Measurements from ENCODE around the gene PURA. TPM values are rescaled to one million over a fixed set of nuclear protein-coding genes. Genes with fewer than 3 reads are reported as not detected.

PURA gene
- total and polyA plus RNA-seq, 2 of the 4 experiments (the other 2 are of a cell fraction), result 3.8 to 5.6 TPM

GRCh38 chr5:140109759-140110645 lies 3.9 kb upstream of the PURA start (continued):
- TF ChIP-seq MAZ (IDR thresholded peaks at IDR 0.05; ENCODE audit: borderline replicate concordance, low read depth, low read length), result no peak
- TF ChIP-seq RFX5 (IDR thresholded peaks at IDR 0.05; ENCODE audit: low read depth, low read length), result no peak
- TF ChIP-seq NFE2L2 (IDR thresholded peaks at IDR 0.05; ENCODE audit: low read depth, low read length), result no peak
- no peak for TF ChIP-seq FOS (IDR thresholded peaks at IDR 0.05; ENCODE audit: low read depth, low read length)
- no peak for TF ChIP-seq POLR2A (IDR thresholded peaks at IDR 0.05; ENCODE audit: low read depth, low read length)

GRCh38 chr5:140110646-140110957 lies 3.3 kb upstream of the PURA start:
- H2AK9ac ChIP-seq (replicated peaks; ENCODE audit: low read depth, low read length, poor library complexity), result no peak overlapping the region
- DNase-seq (no peak), ATAC-seq (ENCODE audit: low read depth) (no peak)
- peaks cover 6% of the 10 kb centered on the region; the same call in 1 of the 2 replicates for H3K9me1 ChIP-seq (ENCODE audit: insufficient read depth, low read length)
- ChIA-PET CTCF (no interaction called here), POLR2A (ENCODE audit: unreplicated experiment) (no interaction called here)
- H3K27ac ChIP-seq (ENCODE audit: insufficient read depth, low read length), result no peak overlapping the region
- no CpG with 5 or more reads among the region's 1 CpG for WGBS, 2 experiments (ENCODE audit: extremely low coverage in 2 of 2, insufficient read length in 1 of 2)
- no peak overlapping the region for H2BK15ac ChIP-seq (ENCODE audit: low read depth, low read length)
- H4K5ac ChIP-seq (ENCODE audit: low read depth, low read length), result no peak overlapping the region
- H3K9me3 ChIP-seq (ENCODE audit: control insufficient read depth, insufficient read depth, low read length), result no peaks in the 10 kb centered on the region
- no peaks in the 10 kb centered on the region for H3K27me3 ChIP-seq (ENCODE audit: control insufficient read depth, insufficient read depth, low read length)
- H2BK5ac ChIP-seq (ENCODE audit: low read depth, low read length, poor library complexity, severe bottlenecking), result no peak overlapping the region
- H3K4me1 ChIP-seq (ENCODE audit: control insufficient read depth, insufficient read depth, low read length), result peaks cover 12% of the 10 kb centered on the region
- peaks cover 2% of the 10 kb centered on the region; the same call in 1 of the 2 replicates for H3K36me3 ChIP-seq (ENCODE audit: control insufficient read depth, insufficient read depth, low read length)
- no peak overlapping the region for H2AK5ac ChIP-seq (ENCODE audit: low read depth, low read length)
- intact Hi-C loops (cut with micrococcal nuclease) (no loop called here), dilution Hi-C loops (cut with HindIII; ENCODE audit: low sequenced_read_pairs, unreplicated experiment) (no loop called here), in situ Hi-C loops (cut with MboI; ENCODE audit: low sequenced_read_pairs) (loop anchor here (25.0 kb wide), 1 partner anchor 473 kb away; the partner anchor contains the start of gene CXXC5)
- no peak overlapping the region for H3K14ac ChIP-seq (replicated peaks; ENCODE audit: low read depth, low read length)
- no peak overlapping the region for H3K23ac ChIP-seq (ENCODE audit: low read depth, low read length)
- H3K18ac ChIP-seq (ENCODE audit: low read depth, low read length), result no peak overlapping the region
- H3K4me2 ChIP-seq (ENCODE audit: low read depth, low read length), result no peak overlapping the region
- no peak overlapping the region for H3K9ac ChIP-seq (ENCODE audit: low read depth, low read length)
- H4K20me1 ChIP-seq (ENCODE audit: insufficient read depth, low read length), result peaks cover 19% of the 10 kb centered on the region
- H4K91ac ChIP-seq (ENCODE audit: insufficient read depth, low read depth, low read length), result no peak overlapping the region
- H3K56ac ChIP-seq (ENCODE audit: extremely low read depth, insufficient read depth, low read length), result no peak overlapping the region
- no peak overlapping the region for H3K4ac ChIP-seq (ENCODE audit: low read depth, low read length)
- H2AFZ ChIP-seq (replicated peaks; ENCODE audit: low read length, poor library complexity), result no peak overlapping the region
- no peak overlapping the region for H2BK120ac ChIP-seq (ENCODE audit: low read depth, low read length)
- H4K8ac ChIP-seq (ENCODE audit: low read depth in 2 of 2, low read length in 2 of 2), result no peak overlapping the region
- no peak overlapping the region for H2BK20ac ChIP-seq (ENCODE audit: low read depth, low read length)
- no peak overlapping the region for H3K4me3 ChIP-seq (ENCODE audit: insufficient read depth, low read depth, low read length)
- peaks cover 3 to 54% of the 10 kb centered on the region in 2 experiments; a peak in 3 of 4 replicates for H3K79me1 ChIP-seq (ENCODE audit: low read depth in 1 of 2, low read length in 2 of 2)
- no TSS peak for BruUV-seq (replicated peaks)
- TF ChIP-seq FOS (IDR thresholded peaks at IDR 0.05; ENCODE audit: low read depth, low read length) (no peak), ELK1 (IDR thresholded peaks at IDR 0.05; ENCODE audit: borderline replicate concordance, low read depth, low read length) (no peak), SMC3 (IDR thresholded peaks at IDR 0.05; ENCODE audit: low read depth, low read length) (no peak), CHD1 (IDR thresholded peaks at IDR 0.05; ENCODE audit: low read depth, low read length) (no peak), BHLHE40 (IDR thresholded peaks at IDR 0.05; ENCODE audit: low read depth, low read length) (no peak), CEBPB (IDR thresholded peaks at IDR 0.05; ENCODE audit: low read depth, low read length) (no peak), CTCF (conservative IDR thresholded peaks at IDR 0.05; ENCODE audit: low read depth, low read length) (no peak), RFX5 (IDR thresholded peaks at IDR 0.05; ENCODE audit: low read depth, low read length) (no peak), MAZ (IDR thresholded peaks at IDR 0.05; ENCODE audit: borderline replicate concordance, low read depth, low read length) (no peak), POLR2A (IDR thresholded peaks at IDR 0.05; ENCODE audit: low read depth, low read length) (no peak), MAFK (IDR thresholded peaks at IDR 0.05; ENCODE audit: low read depth, low read length) (no peak), RAD21 (IDR thresholded peaks at IDR 0.05; ENCODE audit: low read length) (no peak), RCOR1 (IDR thresholded peaks at IDR 0.05; ENCODE audit: insufficient replicate concordance, low read length) (no peak)
